ENCODE results near the gene TSPAN1. TPM values are rescaled to one million over a fixed set of nuclear protein-coding genes. Genes with fewer than 3 reads are reported as not detected.

Gene TSPAN1
- total RNA-seq, 1 donor from 2014 or later = 1.7 TPM

DNA sequence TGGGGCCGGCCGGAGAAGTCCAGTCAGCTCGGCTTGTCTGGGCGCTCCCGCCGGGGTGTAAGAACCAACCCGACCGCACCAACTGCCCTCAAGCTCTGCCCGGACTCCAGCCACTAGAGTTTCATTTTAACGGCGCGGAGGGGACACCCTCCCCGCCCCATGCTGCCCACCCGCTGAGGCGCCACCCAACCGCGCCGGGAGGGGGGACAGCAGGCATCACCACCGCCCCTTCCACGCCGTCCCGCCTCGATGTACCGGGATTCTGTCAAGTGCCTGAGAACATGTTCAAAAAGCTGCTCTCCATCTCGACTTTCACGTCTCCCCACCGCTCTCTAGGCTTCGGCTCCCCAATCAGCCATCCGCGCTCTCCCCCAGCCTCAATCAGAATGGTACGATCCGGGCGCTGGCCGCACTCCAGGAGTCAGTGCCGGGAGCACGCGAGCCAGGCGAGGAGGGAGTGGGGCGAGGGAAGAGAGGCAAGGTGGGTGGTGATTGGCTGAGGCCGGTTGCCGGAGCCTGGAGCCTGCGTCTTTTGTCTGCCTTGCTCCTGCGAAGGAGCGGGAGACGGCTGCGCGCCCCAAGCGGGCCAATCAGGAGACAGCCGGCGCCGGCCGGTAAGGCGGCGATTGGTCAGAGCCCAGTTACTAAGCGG is 42.2 kb upstream of the TSPAN1 start, which contains the start of gene PIK3R3:
Gene PIK3R3, minus strand, starts transcription at position 101 of the 652 bp plus-strand sequence. CDS start 677 bp downstream, outside the sequence.
- Histone ChIP-seq H3K79me2 (ENCODE audit: insufficient read depth, low read length) (peaks cover 41% of the 10 kb centered on the region), H4K20me1 (ENCODE audit: insufficient read depth, low read length) (peaks cover 17% of the 10 kb centered on the region), H3K36me3 (ENCODE audit: insufficient read depth, low read length) (no peaks in the 10 kb centered on the region), H3K4me1 (ENCODE audit: insufficient read depth, low read length) (peaks cover 17% of the 10 kb centered on the region), H3K4me2 (ENCODE audit: low read length) (peak within 1 kb of the TSS; percentile 94), H3K9ac (ENCODE audit: low read length) (peak within 1 kb of the TSS; percentile 98), H2AFZ (ENCODE audit: low read depth, low read length) (peak within 1 kb of the TSS; percentile 100), H3K27ac (ENCODE audit: low read depth, low read length) (peak within 1 kb of the TSS; percentile 100), H3K9me3 (ENCODE audit: insufficient read depth, low read depth, low read length) (no peaks in the 10 kb centered on the region), H3K4me3 (ENCODE audit: insufficient read depth, low read depth, low read length) (peak within 1 kb of the TSS; percentile 90), H3K27me3 (ENCODE audit: insufficient read depth, low read length) (no peaks in the 10 kb centered on the region)
- Mint-ChIP-seq H3K9me3 (ENCODE audit: unreplicated experiment) (no peaks in the 10 kb centered on the region), H3K27ac (ENCODE audit: unreplicated experiment) (peak within 1 kb of the TSS; percentile 100), H3K36me3 (ENCODE audit: low read depth, unreplicated experiment) (no peaks in the 10 kb centered on the region), H3K4me1 (ENCODE audit: low read depth, unreplicated experiment) (peaks cover 23% of the 10 kb centered on the region), H3K4me3 (ENCODE audit: unreplicated experiment) (peak within 1 kb of the TSS; percentile 96), H3K27me3 (ENCODE audit: low read depth, unreplicated experiment) (no peaks in the 10 kb centered on the region)
- FAIRE-seq (no peak), DNase-seq (ENCODE audit: low read depth) (peak; percentile 98)
- TF ChIP-seq EZH2 (IDR thresholded peaks at IDR 0.05; ENCODE audit: insufficient read depth, low read length) (no peak), CTCF (IDR thresholded peaks at IDR 0.05; ENCODE audit: insufficient read depth, low read depth, low read length) (no peak)

GRCh38 chr1:46133181-46133658 is 41.7 kb upstream of the TSPAN1 start:
- Mint-ChIP-seq H3K9me3 (ENCODE audit: unreplicated experiment) (no peaks in the 10 kb centered on the region), H3K27ac (ENCODE audit: unreplicated experiment) (peak overlapping the region; percentile 100), H3K27me3 (ENCODE audit: low read depth, unreplicated experiment) (no peaks in the 10 kb centered on the region), H3K36me3 (ENCODE audit: low read depth, unreplicated experiment) (no peaks in the 10 kb centered on the region), H3K4me3 (ENCODE audit: unreplicated experiment) (peak overlapping the region; percentile 96), H3K4me1 (ENCODE audit: low read depth, unreplicated experiment) (peaks cover 19% of the 10 kb centered on the region)
- Histone ChIP-seq H3K4me2 (ENCODE audit: low read length) (peak overlapping the region; percentile 94), H3K4me3 (ENCODE audit: insufficient read depth, low read depth, low read length) (peak overlapping the region; percentile 90), H3K9me3 (ENCODE audit: insufficient read depth, low read depth, low read length) (no peaks in the 10 kb centered on the region), H3K27me3 (ENCODE audit: insufficient read depth, low read length) (no peaks in the 10 kb centered on the region), H3K4me1 (ENCODE audit: insufficient read depth, low read length) (peaks cover 21% of the 10 kb centered on the region), H3K79me2 (ENCODE audit: insufficient read depth, low read length) (peaks cover 35% of the 10 kb centered on the region), H3K27ac (ENCODE audit: low read depth, low read length) (peak overlapping the region; percentile 100), H3K9ac (ENCODE audit: low read length) (peak overlapping the region; percentile 98), H2AFZ (ENCODE audit: low read depth, low read length) (peak overlapping the region; percentile 83), H4K20me1 (ENCODE audit: insufficient read depth, low read length) (peaks cover 12% of the 10 kb centered on the region), H3K36me3 (ENCODE audit: insufficient read depth, low read length) (no peaks in the 10 kb centered on the region)
- no peak for TF ChIP-seq CTCF (IDR thresholded peaks at IDR 0.05; ENCODE audit: insufficient read depth, low read depth, low read length)
- TF ChIP-seq EZH2 (IDR thresholded peaks at IDR 0.05; ENCODE audit: insufficient read depth, low read length) = no peak
- FAIRE-seq = no peak
- no peak for DNase-seq (ENCODE audit: low read depth)
